CD4-positive, alpha-beta memory T cell (primary cell): ENCODE results near the gene CD22. TPM values are rescaled to one million over a fixed set of nuclear protein-coding genes. Genes with fewer than 3 reads are reported as not detected.
"Not testable (repeated sequence)": the region's sequence is repeated elsewhere in the genome, so short reads cannot be mapped to it uniquely, and the experiment has no call there.

Experiments
- CTCF ChIA-PET: fragments of 350-600 bp; sonication (Branson Sonifier 250); formaldehyde crosslinking; loops from one replicate; lab custom pipeline; 2021; ENCODE audit warnings: inconsistent platforms; ENCODE audit not compliant: partially characterized antibody; lab: Charles Lee
- POLR2A ChIA-PET: fragments of 350-600 bp; sonication (Branson Sonifier 250); formaldehyde crosslinking; loops from one replicate; lab custom pipeline; 2021; ENCODE audit not compliant: partially characterized antibody; lab: Charles Lee
- DNase-seq, 5 donors: peaks; one replicate each; pipeline versions ENCODE4 v3.0.0 to v3.0.0-alpha.2; 2020 to 2022; ENCODE audit warnings: mixed read lengths in 1 of 5
- H3K27ac ChIP-seq: one replicate; pipeline ENCODE4 v1.7.0; 2013; ENCODE audit warnings: low read depth, low read length
- H3K27me3 ChIP-seq: 2 replicates; pipeline ENCODE4 v1.7.0; 2013; ENCODE audit warnings: mild to moderate bottlenecking, low read length, moderate library complexity; ENCODE audit not compliant: insufficient read depth
- H3K36me3 ChIP-seq: 2 replicates; pipeline ENCODE4 v1.7.0; 2013; ENCODE audit warnings: mild to moderate bottlenecking, low read length, moderate library complexity; ENCODE audit not compliant: insufficient read depth
- H3K4me1 ChIP-seq: 2 replicates; pipeline ENCODE4 v1.7.0; 2013; ENCODE audit warnings: mild to moderate bottlenecking, low read length, moderate library complexity; ENCODE audit not compliant: insufficient read depth
- H3K4me3 ChIP-seq, 2 donors: one replicate each; pipeline ENCODE4 v1.7.0; 2013; ENCODE audit warnings: low read length in 2 of 2, mild to moderate bottlenecking in 1 of 2
- H3K9me3 ChIP-seq, 2 donors: one replicate each; pipeline ENCODE4 v1.7.0; 2013; ENCODE audit warnings: low read length in 2 of 2, control low read depth in 1 of 2; ENCODE audit not compliant: control insufficient read depth in 1 of 2
- H3K27ac Mint-ChIP-seq, 7 donors: one replicate each; pipeline ENCODE4 v1.8.0; 2020 to 2021; ENCODE audit warnings: mixed read lengths in 7 of 7, mild to moderate bottlenecking in 6 of 7, inconsistent platforms in 3 of 7, moderate library complexity in 3 of 7
- H3K27me3 Mint-ChIP-seq, 2 donors: one replicate each; pipeline ENCODE4 v1.8.0; 2020 to 2021; ENCODE audit warnings: mixed read lengths in 2 of 2
- H3K36me3 Mint-ChIP-seq, 2 donors: one replicate each; pipeline ENCODE4 v1.8.0; 2020 to 2021; ENCODE audit warnings: mixed read lengths in 2 of 2, inconsistent platforms in 1 of 2, mild to moderate bottlenecking in 1 of 2
- H3K4me1 Mint-ChIP-seq, 4 donors: one replicate each; pipeline ENCODE4 v1.8.0; 2020 to 2021; ENCODE audit warnings: mixed read lengths in 4 of 4, mild to moderate bottlenecking in 1 of 4
- H3K4me3 Mint-ChIP-seq, 8 donors: one replicate each; pipeline ENCODE4 v1.8.0; 2020 to 2021; ENCODE audit warnings: mixed read lengths in 8 of 8, mild to moderate bottlenecking in 7 of 8, moderate library complexity in 6 of 8, inconsistent platforms in 3 of 8
- H3K9me3 Mint-ChIP-seq, 8 donors: one replicate each; pipeline ENCODE4 v1.8.0; 2020 to 2021; ENCODE audit warnings: mixed read lengths in 8 of 8, mild to moderate bottlenecking in 5 of 8, inconsistent platforms in 3 of 8, moderate library complexity in 1 of 8
- intact Hi-C: fragments of 100-400 bp; cut with micrococcal nuclease; formaldehyde crosslinking; loops from one replicate; pipeline ENCODE4 v1.15.1; 2023
- polyA plus RNA-seq, 2 donors: library from polyadenylated mRNA; unstranded; fragments of 300-500 nt; fragmentation: Illumina TruSeq; gene quantifications; one replicate each; pipeline ENCODE4 v1.2.3, GENCODE V29; 2021
- total RNA-seq, 2 experiments: library from RNA; stranded (reverse); gene quantifications; one replicate each; pipeline ENCODE4 v1.2.3, GENCODE V29; 2021

Gene CD22
- total and polyA plus RNA-seq, 4 experiments from 2014 or later, result 0.30 to 1.8 (median 0.32) TPM

- peaks cover 10 to 18% (median 12%) of the 10 kb centered on the region in 4 donors for H3K4me1 Mint-ChIP-seq
Measured at GRCh38 chr19:35352448-35353304, 23.7 kb downstream of the CD22 start.

DNA sequence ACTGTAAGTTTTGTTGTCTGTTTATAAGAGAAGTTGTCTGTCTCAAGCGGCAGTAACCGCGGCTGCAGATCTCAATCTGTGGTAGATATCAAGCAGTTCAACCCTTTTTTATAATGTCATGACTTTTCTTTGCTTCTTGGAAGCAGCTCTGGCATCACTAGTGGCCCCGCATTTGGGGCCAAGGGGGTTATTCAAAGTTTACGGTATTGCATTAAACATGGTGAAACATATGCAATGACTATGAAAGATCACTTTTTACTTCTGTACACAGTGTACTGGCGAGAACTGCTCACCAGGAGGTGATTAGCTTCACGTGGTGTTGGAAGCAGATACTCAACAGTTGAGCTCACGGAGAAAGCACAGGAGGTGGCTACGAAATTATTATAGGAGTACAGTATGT, 24.6 kb downstream of the CD22 start:
- Mint-ChIP-seq H3K27me3 (peaks cover 3 to 14% of the 10 kb centered on the region in 2 donors), H3K4me1 (peaks cover 10 to 19% (median 14%) of the 10 kb centered on the region in 4 donors), H3K9me3 (no peaks in the 10 kb centered on the region), H3K27ac (peak overlapping the region in 1 of 7 donors; percentile 13), H3K4me3 (no peak overlapping the region), H3K36me3 (no peaks in the 10 kb centered on the region)
- H3K4me3 ChIP-seq, result no peak overlapping the region
- peaks cover 22% of the 10 kb centered on the region for H3K4me1 ChIP-seq
- no peaks in the 10 kb centered on the region for H3K9me3 ChIP-seq
- no peaks in the 10 kb centered on the region for H3K36me3 ChIP-seq
- H3K27ac ChIP-seq, result no peak overlapping the region
- CTCF ChIA-PET, result interaction anchor here (0.8 to 5.3 kb wide), 23 partner anchors 8 to 320 kb away, joined by 3 to 97 read pairs (median 5); no protein-coding TSS in a partner anchor
- POLR2A ChIA-PET, result interaction anchor here (1.2 to 2.4 kb wide), 5 partner anchors 109 to 298 kb away, joined by 3 to 20 read pairs (median 6); no protein-coding TSS in a partner anchor
- intact Hi-C loops, result no loop called here
- DNase-seq, result no peak
- no peaks in the 10 kb centered on the region for H3K27me3 ChIP-seq

More at GRCh38 chr19:35352448-35353304, 23.7 kb downstream of the CD22 start:
- CTCF ChIA-PET, result interaction anchor here (0.6 to 5.3 kb wide), 27 partner anchors 8 to 321 kb away, joined by 3 to 97 read pairs (median 5); partner anchors contain the start of gene FXYD7
- Mint-ChIP-seq H3K27me3 (peaks cover 0 to 8% of the 10 kb centered on the region in 2 donors), H3K9me3 (no peaks in the 10 kb centered on the region), H3K27ac (peak overlapping the region in 2 of 7 donors; percentile 19 to 77), H3K4me3 (peak overlapping the region in 1 of 8 donors; percentile 17), H3K36me3 (no peaks in the 10 kb centered on the region)
- Histone ChIP-seq H3K9me3 (no peaks in the 10 kb centered on the region), H3K36me3 (no peaks in the 10 kb centered on the region), H3K27ac (no peak overlapping the region), H3K4me3 (no peak overlapping the region), H3K4me1 (peaks cover 22% of the 10 kb centered on the region), H3K27me3 (no peaks in the 10 kb centered on the region)
- intact Hi-C loops, result loop anchor here (1.0 kb wide), 3 partner anchors 116 to 285 kb away; no protein-coding TSS in a partner anchor
- DNase-seq, result peak; percentile 64 to 76 (median 73)
- POLR2A ChIA-PET, result interaction anchor here (1.2 to 2.4 kb wide), 5 partner anchors 110 to 299 kb away, joined by 3 to 20 read pairs (median 6); no protein-coding TSS in a partner anchor

DNA sequence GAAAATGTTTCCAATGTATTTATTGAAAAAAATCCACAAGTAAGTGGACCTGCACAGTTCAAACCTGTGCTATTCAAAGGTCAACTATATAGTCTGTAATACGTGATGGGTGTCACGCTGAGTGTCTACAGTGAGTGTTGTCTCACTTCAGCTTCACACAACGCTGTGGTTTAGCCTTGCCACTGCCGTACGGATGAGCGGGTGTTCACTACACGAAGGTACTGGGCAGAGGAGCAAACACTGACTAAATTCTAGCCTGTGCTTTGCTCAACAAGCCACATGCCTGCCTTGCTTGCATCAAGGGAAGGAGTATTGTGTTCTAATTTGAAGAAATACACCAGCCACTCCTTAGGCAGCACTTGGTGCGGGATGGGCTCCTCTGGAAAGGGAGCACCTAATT, 25.9 kb downstream of the CD22 start:
- CTCF ChIA-PET, result interaction anchor here (2.2 to 5.3 kb wide), 4 partner anchors 107 to 141 kb away, joined by 7 to 69 read pairs (median 38); no protein-coding TSS in a partner anchor

GRCh38 chr19:35355791-35356460, 26.9 kb downstream of the CD22 start:
- intact Hi-C loops, result no loop called here
- CTCF ChIA-PET, result interaction anchor here (1.2 to 5.3 kb wide), 5 partner anchors 8 to 139 kb away, joined by 3 to 60 read pairs (median 9); partner anchors contain the start of gene FFAR1

More for the DNA sequence above, 25.9 kb downstream of the CD22 start:
- H3K4me1 ChIP-seq, result peaks cover 22% of the 10 kb centered on the region
- Mint-ChIP-seq H3K36me3 (no peaks in the 10 kb centered on the region), H3K4me1 (peaks cover 10 to 15% (median 14%) of the 10 kb centered on the region in 4 donors), H3K9me3 (no peaks in the 10 kb centered on the region), H3K27me3 (peaks cover 3 to 14% of the 10 kb centered on the region in 2 donors), H3K27ac (peak overlapping the region in 1 of 7 donors; percentile 12), H3K4me3 (no peak overlapping the region)
- no peaks in the 10 kb centered on the region for H3K36me3 ChIP-seq
- POLR2A ChIA-PET, result no interaction called here
- no peaks in the 10 kb centered on the region for H3K27me3 ChIP-seq
- no peak overlapping the region for H3K4me3 ChIP-seq
- no peak for DNase-seq
- no peak overlapping the region for H3K27ac ChIP-seq
- no peaks in the 10 kb centered on the region for H3K9me3 ChIP-seq
- intact Hi-C loops, result no loop called here

DNA sequence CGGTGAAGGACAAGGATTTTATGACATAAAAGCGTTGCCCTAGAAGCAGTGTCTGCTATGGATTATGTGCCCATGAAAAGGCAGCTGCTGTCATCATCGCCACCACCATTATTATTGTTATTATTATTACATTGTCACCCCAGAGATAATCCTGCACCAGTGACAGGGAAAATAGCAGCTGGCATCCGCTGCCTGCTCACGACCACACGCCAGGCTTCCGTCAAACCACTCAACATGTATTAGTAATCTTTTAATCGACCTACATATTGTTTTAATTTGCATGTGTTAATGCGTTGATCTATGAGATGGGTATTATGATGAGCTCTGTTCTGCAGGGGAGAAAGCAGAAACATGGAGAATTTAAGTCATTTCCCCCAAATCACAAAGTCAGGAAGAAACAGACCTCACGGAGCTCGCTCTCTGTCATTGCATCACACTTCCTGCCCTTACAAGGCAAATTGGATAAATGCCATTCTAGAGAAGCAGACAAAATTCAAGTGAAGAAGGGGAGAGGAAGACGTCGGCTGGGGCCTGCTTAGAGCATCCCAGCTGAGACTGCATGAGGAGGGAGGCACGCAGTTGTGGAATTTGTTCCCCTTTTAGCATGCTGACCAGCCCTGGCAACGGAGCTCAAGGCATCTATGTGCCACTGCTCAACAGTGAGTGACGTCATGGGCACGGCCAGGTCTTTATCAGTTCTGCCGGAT, 29.0 kb downstream of the CD22 start, which contains the start of gene FFAR3:
FFAR3 (plus strand) TSS at position 594 of the 707 bp plus-strand sequence. CDS start 431 bp downstream, outside the sequence.
- peak in 3 of 5 donors; percentile 10 to 24 (median 22) for DNase-seq
- peak within 1 kb of the TSS in 5 of 7 donors; percentile 2 to 75 (median 36) for H3K27ac Mint-ChIP-seq
- POLR2A ChIA-PET, result interaction anchor here (0.6 to 2.1 kb wide), 3 partner anchors 105 to 291 kb away, joined by 3 to 10 read pairs (median 4); no protein-coding TSS in a partner anchor
- H3K36me3 Mint-ChIP-seq, result no peaks in the 10 kb centered on the region
- no peaks in the 10 kb centered on the region for H3K9me3 Mint-ChIP-seq
- Histone ChIP-seq H3K27me3 (no peaks in the 10 kb centered on the region), H3K4me3 (no peak within 1 kb of the TSS), H3K36me3 (no peaks in the 10 kb centered on the region), H3K4me1 (peaks cover 15% of the 10 kb centered on the region), H3K9me3 (no peaks in the 10 kb centered on the region), H3K27ac (no peak within 1 kb of the TSS)
- peak within 1 kb of the TSS in 7 of 8 donors; percentile 19 to 70 (median 58) for H3K4me3 Mint-ChIP-seq
- H3K27me3 Mint-ChIP-seq, result peaks cover 3 to 9% of the 10 kb centered on the region in 2 donors
- H3K4me1 Mint-ChIP-seq, result peaks cover 5 to 9% (median 9%) of the 10 kb centered on the region in 4 donors
- CTCF ChIA-PET, result interaction anchor here (0.9 to 2.5 kb wide), 5 partner anchors 11 to 137 kb away, joined by 3 to 9 read pairs (median 4); partner anchors contain the start of gene FFAR1
- intact Hi-C loops, result no loop called here

More at GRCh38 chr19:35355791-35356460, 26.9 kb downstream of the CD22 start:
- H3K4me1 Mint-ChIP-seq, result peaks cover 10 to 15% (median 14%) of the 10 kb centered on the region in 4 donors
- POLR2A ChIA-PET, result interaction anchor here (1.3 to 1.7 kb wide), 2 partner anchors 106 to 112 kb away, joined by 3 to 4 read pairs; no protein-coding TSS in a partner anchor
- H3K27ac ChIP-seq, result no peak overlapping the region
- no peak overlapping the region for H3K4me3 ChIP-seq
- H3K27me3 ChIP-seq, result no peaks in the 10 kb centered on the region
- DNase-seq, result no peak
- no peaks in the 10 kb centered on the region for H3K9me3 Mint-ChIP-seq
- no peaks in the 10 kb centered on the region for H3K36me3 Mint-ChIP-seq
- no peaks in the 10 kb centered on the region for H3K9me3 ChIP-seq
- peaks cover 22% of the 10 kb centered on the region for H3K4me1 ChIP-seq
- H3K27ac Mint-ChIP-seq, result peak overlapping the region in 1 of 7 donors; percentile 0
- no peak overlapping the region for H3K4me3 Mint-ChIP-seq
- peaks cover 3 to 14% of the 10 kb centered on the region in 2 donors for H3K27me3 Mint-ChIP-seq
- H3K36me3 ChIP-seq, result no peaks in the 10 kb centered on the region

- CTCF ChIA-PET, result interaction anchor here (1.3 kb wide), 1 partner anchor 111 kb away, joined by 4 read pairs; no protein-coding TSS in a partner anchor
- POLR2A ChIA-PET, result interaction anchor here (2.1 kb wide), 1 partner anchor 104 kb away, joined by 10 read pairs; no protein-coding TSS in a partner anchor
- intact Hi-C loops, result not testable (repeated sequence)
Measured at GRCh38 chr19:35358834-35359233, 29.8 kb downstream of the CD22 start.

More at GRCh38 chr19:35358834-35359233, 29.8 kb downstream of the CD22 start:
- not testable (repeated sequence) for H3K27ac ChIP-seq, H3K27me3 Mint-ChIP-seq, H3K9me3 Mint-ChIP-seq, H3K36me3 Mint-ChIP-seq, H3K9me3 ChIP-seq, H3K27ac Mint-ChIP-seq, H3K27me3 ChIP-seq, DNase-seq, H3K4me1 Mint-ChIP-seq, H3K36me3 ChIP-seq, H3K4me3 ChIP-seq, H3K4me3 Mint-ChIP-seq
- H3K4me1 ChIP-seq, result peaks cover 10% of the 10 kb centered on the region
